ENCODE measurements around the gene SIRT7. TPM values are rescaled to one million over a fixed set of nuclear protein-coding genes. Genes with fewer than 3 reads are reported as not detected.

Gene SIRT7
- polyA plus RNA-seq, 4 donors, result 25.9 to 129 (median 60.4) TPM

DNA sequence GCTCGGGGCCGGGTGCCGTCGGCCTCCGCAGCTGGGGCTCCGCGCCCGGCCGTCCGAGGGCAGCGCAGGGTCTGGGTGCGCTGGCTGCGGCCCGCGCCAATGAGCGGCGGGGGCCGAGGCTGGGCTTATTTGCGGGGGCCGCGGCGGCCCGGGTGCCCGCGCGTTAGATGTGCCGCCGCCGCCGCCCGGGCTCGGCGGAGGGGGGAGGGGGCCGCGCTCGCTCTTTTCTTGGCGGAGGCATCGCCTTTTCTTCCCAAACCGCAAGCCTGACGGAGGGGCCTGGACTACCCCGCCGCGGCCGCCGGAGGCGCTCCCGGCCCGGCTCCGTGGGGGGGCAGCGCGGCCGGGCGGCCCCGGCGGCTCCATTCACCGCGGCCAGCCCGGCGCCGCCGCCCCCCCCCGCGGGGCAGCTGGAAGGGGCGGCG is 43.1 kb upstream of the SIRT7 start, which contains the start of gene NOTUM:
NOTUM (minus strand) TSS at position 101 of the 425 bp plus-strand sequence. CDS start 278 bp downstream, outside the sequence.
- Histone ChIP-seq H3K27me3 (ENCODE audit: control insufficient read depth in 3 of 3, insufficient read depth in 3 of 3, low read length in 3 of 3) (peaks cover 13 to 72% (median 15%) of the 10 kb centered on the region in 3 donors), H3K4me3 (ENCODE audit: low read depth in 1 of 3, low read length in 3 of 3) (peak within 1 kb of the TSS in 1 of 3 donors; percentile 43), H3K4me1 (ENCODE audit: control insufficient read depth in 3 of 3, insufficient read depth in 2 of 3, low read depth in 1 of 3, low read length in 2 of 3) (peaks cover 0 to 3% (median 0%) of the 10 kb centered on the region in 3 donors), H3K36me3 (ENCODE audit: control insufficient read depth in 3 of 3, insufficient read depth in 2 of 3, low read depth in 1 of 3, low read length in 3 of 3) (no peaks in the 10 kb centered on the region), H3K9me3 (ENCODE audit: control insufficient read depth in 2 of 2, insufficient read depth in 1 of 2, low read depth in 1 of 2, low read length in 1 of 2) (no peaks in the 10 kb centered on the region), H3K27ac (ENCODE audit: low read depth in 1 of 3, low read length in 2 of 3) (no peak within 1 kb of the TSS)
- peak in 1 of 2 donors; percentile 56 for DNase-seq
- no peak for FAIRE-seq
- 0% methylated on average over 7 to 65 of the region's 65 CpGs for WGBS, 3 donors

DNA sequence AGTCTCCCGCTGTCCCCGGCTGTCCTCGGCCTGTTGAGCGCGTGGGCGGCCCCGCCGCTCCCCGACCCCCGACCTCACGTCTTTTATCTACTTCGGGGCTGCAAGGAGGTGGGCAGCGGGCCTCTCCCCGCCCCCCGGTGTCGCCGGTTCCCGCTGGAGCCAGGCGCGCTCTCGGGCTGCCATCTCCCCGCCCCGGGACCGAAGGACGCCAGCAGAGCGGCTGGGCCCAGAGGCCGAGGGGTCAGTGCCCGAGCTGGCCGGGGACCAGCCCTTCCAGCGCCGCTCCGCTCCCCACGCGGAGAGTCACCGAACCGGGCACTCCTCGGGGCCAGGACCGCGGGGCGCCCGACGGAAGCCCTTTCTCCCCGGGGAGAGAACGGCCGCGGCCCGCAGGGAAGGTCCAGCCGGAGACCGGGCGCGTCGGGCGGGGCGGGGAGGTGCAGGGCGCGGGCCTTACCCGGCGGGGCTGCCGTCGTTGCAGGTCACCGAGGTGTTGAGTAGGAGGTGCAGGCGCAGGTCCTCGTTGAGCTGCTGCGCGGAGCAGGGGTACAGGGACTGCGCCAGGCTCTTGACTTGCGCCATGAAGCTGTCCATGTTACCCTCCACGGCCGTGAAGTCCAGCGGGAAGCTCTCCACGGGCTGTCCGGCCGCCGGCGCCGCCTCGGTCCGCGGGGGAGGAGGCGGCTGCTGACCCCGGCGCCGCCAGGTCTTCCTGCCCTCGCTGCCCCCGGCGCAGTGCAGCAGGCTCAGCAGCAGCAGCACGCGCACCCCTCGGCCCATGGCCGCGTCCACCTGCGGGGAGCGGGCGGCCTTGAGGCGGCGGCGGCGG is 42.4 kb upstream of the SIRT7 start:
- peaks cover 13 to 66% (median 15%) of the 10 kb centered on the region in 3 donors for H3K27me3 ChIP-seq (ENCODE audit: control insufficient read depth in 3 of 3, insufficient read depth in 3 of 3, low read length in 3 of 3)
- no peaks in the 10 kb centered on the region for H3K9me3 ChIP-seq (ENCODE audit: control insufficient read depth in 2 of 2, insufficient read depth in 1 of 2, low read depth in 1 of 2, low read length in 1 of 2)
- no peak overlapping the region for H3K27ac ChIP-seq (ENCODE audit: low read depth in 1 of 3, low read length in 2 of 3)
- H3K36me3 ChIP-seq (ENCODE audit: control insufficient read depth in 3 of 3, insufficient read depth in 2 of 3, low read depth in 1 of 3, low read length in 3 of 3), result no peaks in the 10 kb centered on the region
- peaks cover 0 to 3% (median 0%) of the 10 kb centered on the region in 3 donors for H3K4me1 ChIP-seq (ENCODE audit: control insufficient read depth in 3 of 3, insufficient read depth in 2 of 3, low read depth in 1 of 3, low read length in 2 of 3)
- H3K4me3 ChIP-seq (ENCODE audit: low read depth in 1 of 3, low read length in 3 of 3), result peak overlapping the region in 1 of 3 donors; percentile 43
- FAIRE-seq (no peak), DNase-seq (peak in 1 of 2 donors; percentile 44)
- WGBS, 3 donors, result 1 to 3% (median 2%) methylated on average over 41 to 98 of the region's 98 CpGs

DNA sequence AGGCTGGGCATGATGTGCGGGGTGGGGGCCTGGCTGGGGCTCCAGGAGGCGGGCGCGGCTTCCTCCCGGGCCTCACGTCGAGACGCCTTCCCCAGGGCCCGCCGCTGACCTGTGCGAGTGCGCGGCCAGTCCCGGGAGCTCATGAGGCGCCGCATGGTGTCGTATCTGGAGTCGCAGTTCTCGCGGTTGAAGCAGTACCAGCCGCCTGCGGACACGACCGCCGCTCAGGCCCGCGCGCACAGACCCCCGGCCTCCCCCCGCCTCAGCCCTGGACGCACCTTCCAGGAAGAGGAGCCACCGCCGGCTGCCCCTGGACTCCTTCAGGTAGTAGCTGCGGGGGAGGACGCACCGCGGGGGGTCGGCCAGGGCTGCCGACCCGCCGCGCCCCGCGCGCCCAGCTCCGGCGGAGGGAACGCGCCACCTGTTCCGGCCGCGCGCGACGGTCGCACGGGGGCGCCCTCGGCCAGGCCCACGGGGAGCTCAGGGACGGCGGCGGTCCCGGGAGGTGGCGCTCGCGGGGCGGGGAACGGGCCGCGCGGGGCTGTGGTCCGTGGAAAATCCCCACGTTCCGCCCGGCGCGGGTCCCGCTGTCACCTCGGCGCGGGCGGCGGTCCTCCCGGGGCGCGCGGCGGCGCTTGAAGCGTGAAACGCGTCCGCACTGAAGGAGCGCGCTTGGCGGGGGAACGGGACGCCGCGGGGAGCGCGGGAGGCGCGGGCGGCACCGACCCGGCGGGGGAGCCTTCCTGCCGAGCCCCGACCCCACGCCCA is 41.6 kb upstream of the SIRT7 start:
- WGBS, 3 donors, result 1 to 2% (median 2%) methylated on average over 40 to 112 of the region's 112 CpGs

DNA sequence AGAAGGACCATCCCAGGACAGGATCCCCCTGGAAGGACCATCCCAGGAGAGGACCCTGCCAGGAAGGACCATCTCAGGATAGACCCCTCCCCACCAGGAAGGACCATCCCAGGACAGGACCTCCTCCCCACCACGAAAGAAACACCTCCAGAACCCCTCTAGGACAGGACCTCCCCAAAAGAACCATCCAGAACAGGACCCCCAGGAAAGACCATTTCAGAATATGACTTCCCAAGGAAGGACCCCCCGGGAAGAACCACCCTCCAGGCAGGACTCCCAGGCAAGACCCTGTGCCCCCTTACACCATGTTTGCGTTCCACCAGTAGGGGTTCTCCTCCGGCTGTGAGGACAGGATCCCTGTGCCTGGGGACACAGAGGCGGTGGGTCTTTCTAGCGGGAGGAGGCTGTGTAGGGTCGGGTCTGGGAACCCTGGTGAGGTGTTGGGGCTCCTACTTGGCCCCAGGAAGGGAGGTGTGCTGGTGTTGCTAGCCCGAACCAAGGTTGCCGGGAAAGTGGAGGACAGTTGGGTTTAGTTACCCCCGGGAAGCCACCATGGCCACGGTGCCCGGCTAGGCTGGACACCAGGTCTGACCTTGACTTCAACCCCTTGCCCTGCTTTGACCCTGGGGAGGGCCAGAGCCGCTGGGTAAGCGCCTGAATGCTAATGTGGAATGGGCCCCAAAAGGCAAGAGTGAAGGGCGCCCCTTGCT is 40.8 kb upstream of the SIRT7 start:
- no peaks in the 10 kb centered on the region for H3K9me3 ChIP-seq (ENCODE audit: control insufficient read depth in 2 of 2, insufficient read depth in 1 of 2, low read depth in 1 of 2, low read length in 1 of 2)
- H3K4me1 ChIP-seq (ENCODE audit: control insufficient read depth in 3 of 3, insufficient read depth in 2 of 3, low read depth in 1 of 3, low read length in 2 of 3), result peaks cover 0 to 3% (median 0%) of the 10 kb centered on the region in 3 donors
- H3K4me3 ChIP-seq (ENCODE audit: low read depth in 1 of 3, low read length in 3 of 3), result peak overlapping the region in 1 of 3 donors; percentile 27
- peaks cover 0 to 4% (median 0%) of the 10 kb centered on the region in 3 donors for H3K36me3 ChIP-seq (ENCODE audit: control insufficient read depth in 3 of 3, insufficient read depth in 2 of 3, low read depth in 1 of 3, low read length in 3 of 3)
- H3K27me3 ChIP-seq (ENCODE audit: control insufficient read depth in 3 of 3, insufficient read depth in 3 of 3, low read length in 3 of 3), result peaks cover 13 to 53% (median 14%) of the 10 kb centered on the region in 3 donors
- 54 to 66% (median 59%) methylated on average over 15 of the region's 15 CpGs for WGBS, 3 donors
- no peak overlapping the region for H3K27ac ChIP-seq (ENCODE audit: low read depth in 1 of 3, low read length in 2 of 3)
- DNase-seq (no peak), FAIRE-seq (no peak)

More for the DNA sequence above, 41.6 kb upstream of the SIRT7 start:
- H3K9me3 ChIP-seq (ENCODE audit: control insufficient read depth in 2 of 2, insufficient read depth in 1 of 2, low read depth in 1 of 2, low read length in 1 of 2), result no peaks in the 10 kb centered on the region
- H3K4me1 ChIP-seq (ENCODE audit: control insufficient read depth in 3 of 3, insufficient read depth in 2 of 3, low read depth in 1 of 3, low read length in 2 of 3), result peaks cover 0 to 3% (median 0%) of the 10 kb centered on the region in 3 donors
- no peak overlapping the region for H3K27ac ChIP-seq (ENCODE audit: low read depth in 1 of 3, low read length in 2 of 3)
- peaks cover 0 to under 1% (median 0%) of the 10 kb centered on the region in 3 donors for H3K36me3 ChIP-seq (ENCODE audit: control insufficient read depth in 3 of 3, insufficient read depth in 2 of 3, low read depth in 1 of 3, low read length in 3 of 3)
- FAIRE-seq (no peak), DNase-seq (peak; percentile 60 to 84)
- peaks cover 13 to 61% (median 15%) of the 10 kb centered on the region in 3 donors for H3K27me3 ChIP-seq (ENCODE audit: control insufficient read depth in 3 of 3, insufficient read depth in 3 of 3, low read length in 3 of 3)
- peak overlapping the region; percentile 8 to 43 (median 27) for H3K4me3 ChIP-seq (ENCODE audit: low read depth in 1 of 3, low read length in 3 of 3)

DNA sequence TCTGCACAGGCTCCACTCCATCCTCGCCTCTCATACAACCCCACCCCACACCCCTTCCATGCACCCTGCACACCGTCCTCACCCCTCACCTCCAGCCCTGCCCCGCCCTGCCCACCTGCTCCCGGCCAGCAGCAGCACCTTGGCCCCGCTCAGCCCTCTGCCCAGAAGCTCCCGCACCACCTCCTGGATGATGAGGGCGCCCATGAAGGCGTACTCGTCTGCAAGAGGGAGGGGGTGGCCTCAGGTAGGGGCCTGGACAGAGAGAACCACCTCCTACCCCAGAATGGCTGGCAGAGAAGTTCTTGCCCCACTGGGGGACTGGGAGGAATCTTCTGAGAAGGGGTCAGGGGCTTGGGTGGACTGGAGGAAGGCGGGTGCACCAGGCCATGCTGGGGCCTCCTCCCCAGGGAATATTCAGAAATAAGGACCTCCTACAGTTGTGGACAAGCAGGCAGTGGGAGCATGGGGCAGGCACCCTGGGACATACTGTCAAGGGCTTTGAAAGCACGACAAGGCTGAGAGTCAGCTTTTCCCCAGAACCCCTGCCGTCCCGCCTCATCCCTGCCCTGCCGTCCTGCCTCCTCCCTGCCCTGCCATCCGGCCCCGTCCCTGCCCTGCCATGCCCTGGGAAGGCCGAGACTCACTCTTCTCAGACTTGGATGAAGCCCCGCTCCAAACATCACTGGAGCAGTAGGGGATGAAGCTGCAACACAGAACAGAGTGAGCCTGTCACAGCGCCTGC is 39.9 kb upstream of the SIRT7 start:
- DNase-seq (no peak), FAIRE-seq (no peak)
- H3K9me3 ChIP-seq (ENCODE audit: control insufficient read depth in 2 of 2, insufficient read depth in 1 of 2, low read depth in 1 of 2, low read length in 1 of 2), result no peaks in the 10 kb centered on the region
- 71 to 80% (median 77%) methylated on average over 19 of the region's 19 CpGs for WGBS, 3 donors
- peaks cover 0 to 4% (median 0%) of the 10 kb centered on the region in 3 donors for H3K36me3 ChIP-seq (ENCODE audit: control insufficient read depth in 3 of 3, insufficient read depth in 2 of 3, low read depth in 1 of 3, low read length in 3 of 3)
- peaks cover 0 to 3% (median 0%) of the 10 kb centered on the region in 3 donors for H3K4me1 ChIP-seq (ENCODE audit: control insufficient read depth in 3 of 3, insufficient read depth in 2 of 3, low read depth in 1 of 3, low read length in 2 of 3)
- H3K4me3 ChIP-seq (ENCODE audit: low read depth in 1 of 3, low read length in 3 of 3), result no peak overlapping the region
- no peak overlapping the region for H3K27ac ChIP-seq (ENCODE audit: low read depth in 1 of 3, low read length in 2 of 3)
- H3K27me3 ChIP-seq (ENCODE audit: control insufficient read depth in 3 of 3, insufficient read depth in 3 of 3, low read length in 3 of 3), result peaks cover 10 to 44% (median 13%) of the 10 kb centered on the region in 3 donors

DNA sequence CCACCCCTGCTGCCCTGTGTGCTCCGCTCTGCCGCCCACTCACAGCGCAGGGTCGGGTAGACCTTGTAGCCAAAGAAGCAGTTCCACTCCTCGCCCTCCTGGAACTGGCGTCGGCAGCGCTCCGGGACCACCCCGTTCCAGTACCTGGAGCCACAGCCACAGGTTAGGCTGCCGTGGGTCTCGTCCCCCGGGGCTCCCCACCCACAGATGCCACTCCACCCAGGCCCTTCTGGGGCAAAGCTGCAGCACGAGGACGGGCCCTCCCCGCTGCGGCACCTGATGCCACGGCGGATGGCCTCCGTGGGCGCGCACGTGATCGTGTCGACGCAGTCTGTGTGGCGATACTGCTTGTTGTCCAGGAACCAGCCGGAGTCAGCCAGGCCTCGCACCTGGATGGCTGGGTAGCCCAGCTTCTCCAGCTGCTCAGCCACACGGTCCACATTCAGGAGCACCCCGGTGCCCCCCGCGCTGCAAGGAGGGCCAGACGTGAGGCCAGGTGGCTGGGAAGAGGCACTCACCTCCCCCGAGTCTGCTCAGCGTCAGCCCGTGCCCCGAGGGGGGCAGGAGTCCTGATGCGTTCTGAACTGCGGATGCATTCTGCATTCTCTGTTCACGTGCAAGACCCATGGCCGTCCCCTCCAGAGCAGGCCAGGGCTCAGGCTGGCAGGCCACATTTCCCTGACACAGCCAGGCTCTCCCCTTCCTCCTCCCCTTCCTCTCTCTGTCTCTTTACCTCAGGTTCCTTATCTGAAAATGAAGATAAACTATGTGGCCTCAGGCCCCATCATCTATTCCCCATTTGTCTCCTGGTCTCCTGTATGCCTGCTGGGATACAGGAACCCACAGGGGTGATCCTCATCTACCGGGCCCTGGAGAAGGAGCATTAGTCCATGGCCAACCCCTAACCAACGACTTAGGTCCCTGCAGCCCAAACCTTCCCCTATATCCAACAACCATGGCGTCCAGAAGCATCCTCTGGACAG is 38.9 kb upstream of the SIRT7 start:
- H3K4me3 ChIP-seq (ENCODE audit: low read depth in 1 of 3, low read length in 3 of 3), result no peak overlapping the region
- H3K36me3 ChIP-seq (ENCODE audit: control insufficient read depth in 3 of 3, insufficient read depth in 2 of 3, low read depth in 1 of 3, low read length in 3 of 3), result peaks cover 0 to 4% (median 0%) of the 10 kb centered on the region in 3 donors
- H3K27ac ChIP-seq (ENCODE audit: low read depth in 1 of 3, low read length in 2 of 3), result no peak overlapping the region
- DNase-seq (no peak), FAIRE-seq (no peak)
- no peaks in the 10 kb centered on the region for H3K9me3 ChIP-seq (ENCODE audit: control insufficient read depth in 2 of 2, insufficient read depth in 1 of 2, low read depth in 1 of 2, low read length in 1 of 2)
- 85 to 92% (median 87%) methylated on average over 44 to 45 of the region's 45 CpGs for WGBS, 3 donors
- H3K27me3 ChIP-seq (ENCODE audit: control insufficient read depth in 3 of 3, insufficient read depth in 3 of 3, low read length in 3 of 3), result peaks cover 9 to 34% (median 10%) of the 10 kb centered on the region in 3 donors
- H3K4me1 ChIP-seq (ENCODE audit: control insufficient read depth in 3 of 3, insufficient read depth in 2 of 3, low read depth in 1 of 3, low read length in 2 of 3), result peaks cover 0 to under 1% (median 0%) of the 10 kb centered on the region in 3 donors

Measured in small intestine (tissue), 7 donors.